ES-I3 (cell line): ENCODE results near the gene FAT3.
A peak's percentile ranks its signal among the peaks of the same experiment; 100 is the strongest.

ENCODE experiments used
- H3K36me3 ChIP-seq: 2 replicates; pipeline ENCODE4 v1.6.1; 2013; ENCODE audit warnings: mild to moderate bottlenecking, low read length, control low read depth, moderate library complexity; ENCODE audit not compliant: insufficient read depth
- H3K4me1 ChIP-seq: 2 replicates; pipeline ENCODE4 v1.6.1; 2013; ENCODE audit warnings: mild to moderate bottlenecking, control low read depth, low read length; ENCODE audit not compliant: insufficient read depth
- H3K9ac ChIP-seq: 2 replicates; pipeline ENCODE4 v1.6.1; 2013; ENCODE audit warnings: low read depth, mild to moderate bottlenecking, low read length, moderate library complexity
- H3K9me3 ChIP-seq: 2 replicates; pipeline ENCODE4 v1.6.1; 2013; ENCODE audit warnings: mild to moderate bottlenecking, low read length, moderate library complexity; ENCODE audit not compliant: control insufficient read depth, insufficient read depth

FAT3 gene

GRCh38 chr11:92222701-92223100 is 1.9 kb upstream of the FAT3 start:
- Histone ChIP-seq H3K4me1 (peaks cover 32% of the 10 kb centered on the region), H3K36me3 (no peaks in the 10 kb centered on the region), H3K9ac (no peak overlapping the region), H3K9me3 (peaks cover 5% of the 10 kb centered on the region; the same call in 1 of the 2 replicates)

DNA sequence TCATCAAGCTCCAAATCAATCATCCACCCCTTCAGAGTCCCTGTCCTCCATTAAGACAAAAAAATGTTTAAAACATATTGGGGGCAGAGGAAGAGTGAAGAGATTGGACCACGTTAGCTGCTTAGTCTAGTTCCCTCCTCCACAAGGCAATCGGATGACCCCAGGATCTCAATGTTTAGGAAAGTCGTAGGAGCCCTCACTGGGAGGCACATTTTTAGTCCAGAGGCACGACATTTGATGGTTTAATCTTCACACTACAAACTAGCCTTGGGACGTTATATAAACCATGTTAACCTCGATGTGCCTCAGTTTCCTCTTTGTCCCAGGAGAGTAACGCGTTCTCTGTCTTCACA is 588 bp upstream of the FAT3 start:
- peak overlapping the region; percentile 77; the same call in 1 of the 2 replicates for H3K9ac ChIP-seq

GRCh38 chr11:92225125-92225567 is 528 bp downstream of the FAT3 start:
- H3K36me3 ChIP-seq, result no peaks in the 10 kb centered on the region
- peaks cover 30% of the 10 kb centered on the region for H3K4me1 ChIP-seq
- H3K9me3 ChIP-seq, result peaks cover 5% of the 10 kb centered on the region; the same call in 1 of the 2 replicates
- H3K9ac ChIP-seq, result peak overlapping the region; percentile 77

More for the DNA sequence above, 588 bp upstream of the FAT3 start:
- Histone ChIP-seq H3K36me3 (no peaks in the 10 kb centered on the region), H3K9me3 (peaks cover 5% of the 10 kb centered on the region; the same call in 1 of the 2 replicates), H3K4me1 (peaks cover 30% of the 10 kb centered on the region)

DNA sequence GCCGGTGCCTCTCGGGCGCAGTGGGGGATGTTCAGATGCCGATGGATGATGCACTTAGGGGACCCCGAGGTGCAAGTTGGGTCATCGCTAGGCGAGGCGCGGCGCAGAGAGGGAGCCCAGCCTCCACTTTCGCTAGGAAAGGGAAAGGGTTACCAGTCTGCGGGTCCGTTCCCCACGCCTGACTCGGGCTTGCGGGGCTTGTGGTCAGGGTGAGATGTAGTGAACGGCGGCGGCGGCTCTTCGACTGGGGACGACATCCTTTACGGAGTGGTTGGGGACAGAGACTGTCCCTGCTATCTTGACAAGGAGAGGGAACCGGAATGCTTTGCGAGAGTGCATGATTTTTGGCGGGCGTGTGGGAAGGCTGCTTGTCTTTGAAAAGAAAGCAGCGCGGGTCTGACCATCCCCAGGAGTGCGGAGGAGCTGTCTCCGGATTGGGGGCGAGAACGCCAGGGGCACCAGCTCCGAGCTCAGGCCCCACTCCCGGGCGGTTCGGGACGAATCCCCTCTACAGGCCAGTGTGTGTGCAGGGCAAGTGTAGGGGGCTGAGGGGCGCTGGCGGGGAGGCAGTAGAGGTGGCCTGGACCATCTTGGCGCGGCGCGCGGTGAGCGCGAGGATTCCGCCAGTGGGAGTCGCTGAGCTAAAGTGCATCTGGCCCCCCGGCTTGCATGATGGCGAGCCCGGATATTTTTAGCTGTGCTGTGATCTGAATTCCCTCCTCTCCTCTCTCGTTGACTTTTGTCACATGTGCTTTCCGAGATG is 1.1 kb downstream of the FAT3 start:
- Histone ChIP-seq H3K36me3 (no peaks in the 10 kb centered on the region), H3K9me3 (peaks cover 2% of the 10 kb centered on the region; the same call in 1 of the 2 replicates), H3K9ac (peak overlapping the region; percentile 77), H3K4me1 (peaks cover 30% of the 10 kb centered on the region)

DNA sequence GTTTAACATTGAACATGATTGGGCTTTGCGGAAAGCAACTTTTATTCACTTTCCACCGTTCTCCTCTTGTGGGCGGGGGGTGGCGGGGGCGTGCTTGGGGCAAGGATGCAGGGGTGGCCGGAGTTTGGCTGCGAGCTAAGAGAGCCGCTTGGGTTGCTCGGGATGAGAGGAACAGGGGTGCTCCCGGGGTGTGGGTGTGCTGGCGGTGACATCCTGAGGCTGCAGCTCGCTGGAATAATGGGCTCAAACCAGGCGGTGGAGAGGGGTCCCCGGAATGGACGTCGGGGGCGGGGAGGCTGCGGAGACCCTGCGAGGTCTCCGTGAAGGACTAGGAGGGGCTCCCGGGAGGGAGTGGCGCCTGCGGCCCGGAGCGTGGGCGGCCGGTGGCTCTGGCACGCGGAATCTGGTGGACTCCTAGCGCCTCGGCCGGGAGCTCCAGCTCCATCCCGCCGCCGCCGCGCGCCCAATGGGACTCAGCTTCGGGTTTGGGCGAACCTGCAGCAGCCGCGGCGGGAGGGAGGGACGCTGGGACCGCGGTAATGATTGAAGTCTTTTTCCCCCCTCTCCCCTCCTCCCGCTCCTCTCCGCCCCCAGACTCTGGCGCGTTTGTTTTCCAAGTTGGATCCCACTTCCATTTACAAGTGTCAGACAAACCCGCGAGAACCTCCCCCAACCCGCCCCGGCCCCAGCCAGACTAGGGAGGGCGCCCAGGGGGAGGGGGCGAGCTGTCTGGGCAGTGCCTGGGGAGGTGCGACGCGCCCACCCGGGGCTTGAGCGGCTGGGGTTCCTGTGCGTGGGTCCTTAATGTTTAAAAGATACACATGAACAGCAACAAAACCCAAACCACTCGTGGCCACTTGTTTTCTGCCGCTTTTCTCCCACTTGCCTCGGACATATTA is 2.0 kb downstream of the FAT3 start:
- peak overlapping the region; percentile 77 for H3K9ac ChIP-seq
- H3K36me3 ChIP-seq, result no peaks in the 10 kb centered on the region
- no peaks in the 10 kb centered on the region for H3K9me3 ChIP-seq
- peaks cover 30% of the 10 kb centered on the region for H3K4me1 ChIP-seq

- Histone ChIP-seq H3K4me1 (peaks cover 28% of the 10 kb centered on the region), H3K9me3 (no peaks in the 10 kb centered on the region), H3K9ac (peak overlapping the region; percentile 77), H3K36me3 (no peaks in the 10 kb centered on the region)
These were observed 2.7 kb downstream of the FAT3 start for GRCh38 chr11:92227230-92227814.

- H3K36me3 ChIP-seq, result no peaks in the 10 kb centered on the region
- H3K4me1 ChIP-seq, result peaks cover 18% of the 10 kb centered on the region
- no peaks in the 10 kb centered on the region for H3K9me3 ChIP-seq
- no peak overlapping the region for H3K9ac ChIP-seq
These were observed 3.6 kb downstream of the FAT3 start for GRCh38 chr11:92227959-92228935.

DNA sequence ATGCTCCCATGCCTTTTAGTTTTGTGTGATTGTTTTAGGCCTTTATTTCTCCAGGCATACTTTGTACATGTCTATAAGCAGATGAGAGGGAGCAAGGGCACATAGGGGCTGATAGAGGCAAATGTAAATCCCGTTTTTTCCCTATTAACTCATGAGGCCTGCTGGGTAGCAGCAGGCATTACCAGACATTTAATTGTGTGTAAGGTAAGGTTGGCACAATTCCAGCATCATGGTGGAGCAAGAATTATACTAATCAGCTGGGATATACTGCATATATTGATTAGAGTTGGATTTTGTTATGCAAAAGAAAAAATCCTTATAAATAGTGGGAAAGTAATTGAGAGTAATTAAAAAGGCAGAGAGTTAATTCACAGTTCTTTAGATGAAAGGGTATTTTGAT is 12.2 kb downstream of the FAT3 start:
- no peaks in the 10 kb centered on the region for H3K9me3 ChIP-seq
- H3K36me3 ChIP-seq, result no peaks in the 10 kb centered on the region
- H3K4me1 ChIP-seq, result peaks cover 22% of the 10 kb centered on the region
- H3K9ac ChIP-seq, result no peak overlapping the region

GRCh38 chr11:92240916-92241315 is 16.3 kb downstream of the FAT3 start:
- Histone ChIP-seq H3K9ac (no peak overlapping the region), H3K36me3 (no peaks in the 10 kb centered on the region), H3K4me1 (peaks cover 22% of the 10 kb centered on the region), H3K9me3 (no peaks in the 10 kb centered on the region)

DNA sequence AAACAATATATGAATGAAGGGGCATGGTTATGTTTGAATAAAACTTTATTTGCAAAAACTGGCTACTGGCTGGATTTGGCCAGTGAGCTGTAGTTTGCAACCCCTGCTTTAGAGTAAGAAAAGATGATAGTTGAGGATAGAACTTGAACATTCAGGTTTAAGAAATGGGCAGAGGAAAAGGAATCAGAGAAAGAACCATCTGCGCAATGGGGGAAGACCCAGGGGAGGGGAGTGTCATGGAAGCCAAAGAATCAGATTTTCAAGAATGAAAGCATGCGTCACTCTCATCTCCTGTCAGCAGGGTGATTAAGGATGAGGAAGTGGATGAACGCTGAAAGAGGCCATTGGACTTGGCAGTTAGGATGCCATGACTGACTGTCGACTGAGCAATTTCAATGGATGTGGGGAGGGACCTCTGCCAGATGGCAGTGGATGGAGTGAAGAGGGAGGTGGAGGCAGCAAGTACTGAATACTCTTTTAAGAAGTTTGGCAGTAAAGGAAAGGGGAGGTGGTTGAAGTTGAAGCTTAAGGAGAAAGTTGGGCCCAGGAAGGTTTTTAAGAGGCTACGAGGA is 21.2 kb downstream of the FAT3 start:
- Histone ChIP-seq H3K4me1 (peaks cover 8% of the 10 kb centered on the region; the same call in 1 of the 2 replicates), H3K9me3 (no peaks in the 10 kb centered on the region), H3K9ac (no peak overlapping the region), H3K36me3 (no peaks in the 10 kb centered on the region)

DNA sequence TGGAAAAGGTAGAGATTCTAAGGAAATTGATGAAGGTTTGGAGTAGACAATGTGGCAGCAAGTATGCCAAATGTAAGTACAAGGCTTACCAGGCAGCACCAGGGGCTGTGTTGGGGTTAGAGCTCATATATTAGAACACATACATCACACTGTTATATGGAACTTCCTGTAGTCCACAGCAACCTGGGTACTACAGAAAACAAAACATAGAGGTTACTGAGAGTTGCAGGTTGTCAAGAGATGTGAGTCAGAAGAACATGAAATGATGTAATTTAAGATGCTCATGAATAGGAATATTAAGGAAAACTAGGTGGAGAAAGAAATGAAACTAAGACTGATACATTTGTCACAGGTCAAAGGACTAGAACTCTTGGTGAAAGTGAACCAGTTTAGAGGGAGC is 22.0 kb downstream of the FAT3 start:
- H3K9ac ChIP-seq, result no peak overlapping the region
- H3K36me3 ChIP-seq, result no peaks in the 10 kb centered on the region
- no peaks in the 10 kb centered on the region for H3K9me3 ChIP-seq
- H3K4me1 ChIP-seq, result 0 out of 2 replicates have a peak, but pooled peaks cover 3% of the 10 kb centered on the region

DNA sequence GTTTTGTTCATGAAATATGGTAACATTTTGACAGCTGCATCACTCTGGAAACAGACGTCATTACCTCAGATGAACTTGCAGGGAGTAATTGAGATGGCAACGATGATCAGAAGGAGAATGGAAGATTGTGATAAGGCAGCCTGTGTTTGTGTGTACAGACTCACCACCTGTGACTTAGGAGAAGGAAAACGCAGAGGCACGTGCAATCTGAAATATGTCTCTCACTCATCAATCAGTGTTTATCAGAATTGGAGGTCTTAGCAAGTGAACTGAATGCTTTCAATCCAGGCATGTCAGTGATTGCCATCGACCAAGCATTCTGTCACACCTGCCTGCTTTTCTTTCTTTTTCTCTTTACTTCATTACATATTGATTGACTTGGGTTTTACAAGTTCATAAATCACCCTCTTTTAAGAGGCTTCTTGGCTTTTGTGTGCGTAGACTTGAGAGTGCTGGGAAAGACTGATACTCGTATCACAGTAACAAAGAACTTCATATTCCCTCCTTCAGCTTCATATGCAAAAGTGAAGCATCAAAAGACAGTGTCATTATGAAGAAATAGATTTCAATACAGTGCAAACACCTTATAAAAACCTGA is 24.6 kb downstream of the FAT3 start:
- Histone ChIP-seq H3K9me3 (no peaks in the 10 kb centered on the region), H3K9ac (no peak overlapping the region), H3K4me1 (peaks cover 22% of the 10 kb centered on the region), H3K36me3 (no peaks in the 10 kb centered on the region)

DNA sequence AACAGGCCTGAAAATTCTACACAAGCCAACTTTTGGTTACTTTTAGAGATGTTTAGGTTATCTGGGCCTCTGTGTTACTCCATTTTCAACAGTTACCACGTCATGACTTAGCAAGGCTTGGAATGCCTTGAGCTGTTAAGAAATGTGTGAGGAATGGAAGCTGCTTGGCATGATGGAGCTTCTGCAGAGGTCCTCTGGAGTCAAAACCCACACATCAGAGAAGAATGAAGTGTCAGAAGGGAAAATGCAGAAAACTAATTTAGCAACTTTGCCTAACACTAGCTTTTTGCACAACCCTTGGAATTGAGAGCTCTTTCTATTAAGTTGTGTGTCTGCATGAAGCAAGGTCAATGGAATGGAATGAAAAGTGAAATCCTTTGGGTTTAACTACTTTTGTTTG is 27.4 kb downstream of the FAT3 start:
- no peaks in the 10 kb centered on the region for H3K9me3 ChIP-seq
- no peaks in the 10 kb centered on the region for H3K36me3 ChIP-seq
- H3K4me1 ChIP-seq, result peaks cover 23% of the 10 kb centered on the region
- no peak overlapping the region for H3K9ac ChIP-seq
